Choroid plexus epithelial cell (primary cell): ENCODE data around the gene TUBGCP4.
"Not testable (repeated sequence)": the region's sequence is repeated elsewhere in the genome, so short reads cannot be mapped to it uniquely, and the experiment has no call there.

ENCODE experiments used
- DNase-seq: peaks from one replicate; pipeline ENCODE4 v3.0.0-alpha.2; 2010; ENCODE audit warnings: low read depth
- H3K4me3 ChIP-seq: 2 replicates; pipeline ENCODE4 v1.5.1; 2011; ENCODE audit warnings: low read depth, mild to moderate bottlenecking, control low read depth, low read length, moderate library complexity
- TF ChIP-seq, protein P1 (sequence below): conservative IDR thresholded peaks from 2 replicates; pipeline ENCODE4 v1.5.1; 2011; ENCODE audit warnings: low read depth, mild to moderate bottlenecking, control low read depth, inconsistent platforms, low read length, moderate library complexity

The TUBGCP4 gene

DNA sequence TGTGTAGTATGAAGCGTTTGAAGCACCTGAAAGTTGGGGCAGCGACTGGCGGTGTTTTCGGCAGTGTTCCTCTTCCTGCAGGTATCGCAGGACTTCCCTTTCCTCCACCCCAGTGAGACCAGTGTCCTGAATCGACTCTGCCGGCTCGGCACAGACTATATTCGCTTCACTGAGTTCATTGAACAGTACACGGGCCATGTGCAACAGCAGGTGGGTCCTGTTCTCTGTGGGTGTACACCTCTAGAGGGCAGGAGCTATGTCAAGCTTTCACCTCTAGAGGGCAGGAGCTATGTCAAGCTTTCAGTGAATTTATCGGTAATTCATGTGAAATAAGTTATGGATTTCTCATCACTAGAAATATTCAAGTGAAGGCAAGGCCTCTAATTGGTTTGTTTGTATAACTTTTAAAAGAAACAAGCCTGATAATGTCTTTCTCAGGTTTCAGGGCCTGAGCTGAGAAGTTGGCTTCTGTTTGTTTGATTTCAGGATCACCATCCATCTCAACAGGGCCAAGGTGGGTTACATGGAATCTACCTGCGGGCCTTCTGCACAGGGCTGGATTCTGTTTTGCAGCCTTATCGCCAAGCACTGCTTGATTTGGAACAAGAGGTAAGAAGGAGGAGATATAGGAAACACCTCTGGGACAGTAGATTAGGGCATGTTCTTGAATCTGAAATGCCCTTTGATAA lies 5.3 kb downstream of the TUBGCP4 start:
- no peak overlapping the region for H3K4me3 ChIP-seq
- TF ChIP-seq, protein P1, sequence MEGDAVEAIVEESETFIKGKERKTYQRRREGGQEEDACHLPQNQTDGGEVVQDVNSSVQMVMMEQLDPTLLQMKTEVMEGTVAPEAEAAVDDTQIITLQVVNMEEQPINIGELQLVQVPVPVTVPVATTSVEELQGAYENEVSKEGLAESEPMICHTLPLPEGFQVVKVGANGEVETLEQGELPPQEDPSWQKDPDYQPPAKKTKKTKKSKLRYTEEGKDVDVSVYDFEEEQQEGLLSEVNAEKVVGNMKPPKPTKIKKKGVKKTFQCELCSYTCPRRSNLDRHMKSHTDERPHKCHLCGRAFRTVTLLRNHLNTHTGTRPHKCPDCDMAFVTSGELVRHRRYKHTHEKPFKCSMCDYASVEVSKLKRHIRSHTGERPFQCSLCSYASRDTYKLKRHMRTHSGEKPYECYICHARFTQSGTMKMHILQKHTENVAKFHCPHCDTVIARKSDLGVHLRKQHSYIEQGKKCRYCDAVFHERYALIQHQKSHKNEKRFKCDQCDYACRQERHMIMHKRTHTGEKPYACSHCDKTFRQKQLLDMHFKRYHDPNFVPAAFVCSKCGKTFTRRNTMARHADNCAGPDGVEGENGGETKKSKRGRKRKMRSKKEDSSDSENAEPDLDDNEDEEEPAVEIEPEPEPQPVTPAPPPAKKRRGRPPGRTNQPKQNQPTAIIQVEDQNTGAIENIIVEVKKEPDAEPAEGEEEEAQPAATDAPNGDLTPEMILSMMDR = peak; percentile 80
- peak; percentile 66 for DNase-seq

DNA sequence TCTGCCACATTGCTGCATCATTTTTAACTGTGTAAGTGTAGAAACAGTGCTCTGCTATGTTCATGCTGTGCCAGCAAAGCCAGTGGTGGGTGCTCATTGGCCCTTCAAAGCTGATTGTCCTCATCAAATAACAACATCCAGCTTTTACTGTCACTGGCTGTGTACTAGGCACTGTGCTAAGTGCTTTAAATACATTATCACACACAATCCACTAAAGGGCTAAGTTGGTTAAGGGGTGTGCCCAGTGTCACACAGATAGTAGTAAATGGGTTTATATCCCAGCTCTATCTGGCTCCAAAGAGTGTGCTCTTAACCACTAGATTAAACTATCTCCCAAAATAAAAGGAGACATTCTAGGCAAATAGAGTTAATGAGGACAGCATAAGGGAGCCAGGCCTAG lies 7.7 kb downstream of the TUBGCP4 start:
- no peak for DNase-seq
- H3K4me3 ChIP-seq = no peak overlapping the region
- TF ChIP-seq, protein P1 = no peak

DNA sequence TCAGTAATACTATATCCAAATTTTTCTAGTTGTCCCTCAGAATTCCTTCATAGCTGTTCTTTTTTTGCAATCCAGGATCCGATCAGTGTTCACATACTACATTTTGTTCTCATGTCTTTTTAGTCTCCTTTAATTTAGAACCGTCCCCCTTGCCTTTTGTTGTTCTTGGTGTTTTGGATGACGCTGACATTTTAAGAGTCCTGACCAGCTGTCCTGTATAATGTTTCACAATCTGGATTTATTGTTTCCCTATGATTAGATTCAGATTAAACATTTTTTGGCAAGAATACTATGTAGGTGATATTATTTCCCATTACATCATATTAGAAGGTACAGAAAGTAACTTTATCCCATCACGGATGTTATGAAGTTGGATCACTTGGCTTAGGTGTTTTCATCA lies 11.4 kb downstream of the TUBGCP4 start:
- no peak overlapping the region for H3K4me3 ChIP-seq
- TF ChIP-seq, protein P1 = no peak
- no peak for DNase-seq

DNA sequence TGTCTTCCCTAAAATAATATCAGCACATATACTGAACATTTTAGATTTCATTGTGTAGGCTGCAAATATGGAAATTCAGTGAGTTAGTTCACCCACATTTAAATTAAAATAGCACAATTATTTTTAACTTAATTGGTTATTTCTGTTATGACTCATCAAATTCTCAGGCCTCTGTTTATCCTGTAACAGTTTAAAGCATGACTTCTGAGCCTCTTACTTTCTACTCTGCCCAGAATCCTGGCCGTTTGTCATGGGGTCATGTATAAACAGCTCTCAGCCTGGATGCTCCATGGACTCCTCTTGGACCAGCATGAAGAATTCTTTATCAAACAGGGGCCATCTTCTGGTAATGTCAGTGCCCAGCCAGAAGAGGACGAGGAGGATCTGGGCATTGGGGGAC lies 12.2 kb downstream of the TUBGCP4 start:
- no peak overlapping the region for H3K4me3 ChIP-seq
- TF ChIP-seq, protein P1 = no peak
- DNase-seq = peak; percentile 50

DNA sequence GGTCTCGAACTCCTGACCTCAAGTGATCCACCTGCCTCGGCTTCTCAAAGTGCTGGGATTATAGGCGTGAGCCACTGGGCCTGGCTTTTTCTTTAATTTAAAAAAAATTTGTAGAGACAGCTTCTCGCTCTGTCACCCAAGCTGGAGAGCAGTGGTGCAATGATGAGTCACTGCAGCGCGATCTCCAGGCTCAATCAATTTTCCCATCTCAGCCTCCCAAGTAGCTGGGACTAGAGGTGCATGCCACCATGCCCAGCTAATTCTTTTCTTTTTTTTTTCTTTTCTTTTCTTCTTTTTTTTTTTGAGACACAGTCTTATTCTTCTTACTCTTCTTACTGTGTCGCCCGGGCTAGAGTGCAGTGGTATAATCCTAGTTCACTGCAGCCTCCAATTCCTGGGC lies 19.8 kb downstream of the TUBGCP4 start:
- TF ChIP-seq, protein P1 = no peak
- peak; percentile 50 for DNase-seq

DNA sequence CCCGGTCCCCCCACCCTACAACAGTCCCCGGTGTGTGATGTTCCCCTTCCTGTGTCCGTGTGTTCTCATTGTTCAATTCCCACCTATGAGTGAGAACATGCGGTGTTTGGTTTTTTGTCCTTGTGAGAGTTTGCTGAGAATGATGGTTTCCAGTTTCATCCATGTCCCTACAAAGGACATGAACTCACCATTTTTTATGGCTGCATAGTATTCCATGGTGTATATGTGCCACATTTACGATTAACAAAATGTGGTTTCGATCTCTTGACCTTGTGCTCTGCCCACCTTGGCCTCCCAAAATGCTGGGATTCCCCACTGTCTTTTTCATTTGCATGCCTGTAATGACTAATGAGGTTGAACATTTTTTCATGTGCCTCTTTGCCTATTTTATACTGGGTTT lies 22.7 kb downstream of the TUBGCP4 start:
- H3K4me3 ChIP-seq = not testable (repeated sequence)

More for the DNA sequence above, 19.8 kb downstream of the TUBGCP4 start:
- H3K4me3 ChIP-seq = no peak overlapping the region

DNA sequence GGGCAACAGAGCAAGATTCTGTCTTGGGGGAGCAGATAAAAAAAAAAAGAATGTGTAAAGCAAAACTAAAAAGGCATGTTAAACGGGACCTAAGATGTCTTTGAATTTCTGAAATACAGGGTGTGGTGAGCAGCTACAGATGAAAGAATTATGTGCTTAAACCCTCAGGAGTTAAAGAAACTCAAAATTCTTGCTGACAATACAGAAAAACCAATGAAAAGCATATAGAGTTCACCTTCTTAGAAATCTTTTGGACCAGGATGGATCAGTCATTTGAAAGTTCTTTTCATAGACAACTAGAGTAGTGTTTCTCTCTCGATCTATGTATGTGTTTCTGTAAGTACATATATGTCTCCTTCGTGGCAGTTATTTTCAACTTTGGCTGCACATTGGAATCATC lies 31.4 kb downstream of the TUBGCP4 start:
- TF ChIP-seq, protein P1 = no peak
- no peak overlapping the region for H3K4me3 ChIP-seq
- DNase-seq = no peak

More for the DNA sequence above, 22.7 kb downstream of the TUBGCP4 start:
- not testable (repeated sequence) for DNase-seq
